Heart left ventricle (tissue), 16 donors: Measurements from ENCODE around the gene ITGA3. TPM values are rescaled to one million over a fixed set of nuclear protein-coding genes. Genes with fewer than 3 reads are reported as not detected.

Experiments used
- ATAC-seq, 4 donors: fragments of 200-7000 bp; cut with Tn5 transposase; one replicate each; pipeline ENCODE4 v1.9.1; 2020 to 2022; ENCODE audit warnings: moderate library complexity in 4 of 4, mild to moderate bottlenecking in 3 of 4, moderate number of reproducible peaks in 1 of 4
- DNase-seq, 5 donors: peaks; one replicate each; pipeline ENCODE4 v3.0.0-alpha.2; 2020
- H3K27ac ChIP-seq, 12 donors: fragments of 200-600 bp; sonication (generic) in 4 of 12; one replicate each; pipeline versions ENCODE4 v1.5.0 to v1.8.0; 2016 to 2022; ENCODE audit warnings: mild to moderate bottlenecking in 2 of 12
- H3K27me3 ChIP-seq, 9 donors: fragments of 200-600 bp; sonication (generic) in 2 of 9; one replicate each; pipeline versions ENCODE4 v1.5.1 to v1.8.0; 2016 to 2022; ENCODE audit warnings: mild to moderate bottlenecking in 3 of 9
- H3K36me3 ChIP-seq, 9 donors: fragments of 200-600 bp; sonication (generic) in 2 of 9; one replicate each; pipeline versions ENCODE4 v1.5.0 to v1.8.0; 2018 to 2022; ENCODE audit warnings: mild to moderate bottlenecking in 2 of 9
- H3K4me1 ChIP-seq, 12 donors: fragments of 200-600 bp; sonication (generic) in 4 of 12; one replicate each; pipeline versions ENCODE4 v1.5.0 to v1.8.0; 2016 to 2022; ENCODE audit warnings: mild to moderate bottlenecking in 3 of 12
- H3K4me3 ChIP-seq, 12 donors: fragments of 200-600 bp; sonication (generic) in 4 of 12; one replicate each; pipeline versions ENCODE4 v1.5.0 to v1.8.0; 2017 to 2022; ENCODE audit warnings: mild to moderate bottlenecking in 9 of 12, moderate library complexity in 4 of 12
- H3K9me3 ChIP-seq, 12 donors: fragments of 200-600 bp; sonication (generic) in 4 of 12; one replicate each; pipeline versions ENCODE4 v1.5.0 to v1.8.0; 2016 to 2022; ENCODE audit warnings: mild to moderate bottlenecking in 1 of 12
- POLR2A ChIP-seq, 2 donors: fragments of 450-650 bp; IDR thresholded peaks; one replicate each; pipeline ENCODE4 v1.6.1; 2017; ENCODE audit warnings: antibody characterized with exemption in 2 of 2, mild to moderate bottlenecking in 2 of 2, moderate library complexity in 2 of 2
- WGBS, 4 donors: extraction: QIAGEN DNeasy Blood & Tissue Kit in 2 of 4; methylation state at CpG; one replicate each; pipeline versions ENCODE4 v1.1.5 to v1.1.7; 2013 to 2018; 5-methylcytosine and 5-hydroxymethylcytosine counted together
- intact Hi-C, 10 donors: fragments of 100-400 bp; cut with DNase I; formaldehyde crosslinking; loops; one replicate each; pipeline versions ENCODE4 v1.11.1 to v1.14.2; 2022
- polyA plus RNA-seq, 2 donors: library from polyadenylated mRNA; stranded (reverse); fragments of 200-250 nt; gene quantifications; one replicate each; pipeline ENCODE4 v1.2.3, GENCODE V29; 2013
- total RNA-seq, 9 donors: library from RNA; depleted of rRNA in 2 of 9; stranded (reverse); fragments of >200 nt in 2 of 9; fragmentation: NEBNext Ultra II Directional in 3 of 9; extraction: Animal tissue kit (Norgen Biotek cat#: 25700) in 3 of 9; gene quantifications; one replicate each; pipeline versions ENCODE4 v1.1.0 to v1.2.4, GENCODE V29; 2016 to 2023
- TF ChIP-seq, protein P1 (sequence below), 12 donors: fragments of 200-600 bp; sonication (generic) in 4 of 12; IDR thresholded peaks; one replicate each; pipeline versions ENCODE4 v1.5.0 to v1.8.0; 2018 to 2022; ENCODE audit warnings: antibody characterized with exemption in 12 of 12, mild to moderate bottlenecking in 5 of 12
- donor health status: ischemic (EF 13 %, LVEDD 7.1; RV severe dilation, severe dysfunction).
- donor health status: healthy with polysubstance abuse.
- donor health status: DM: no; HTN: yes; CAD: no.
- donor health status: DM: no; HTN: no; CAD: no.
- donor health status: ischemic (EF 25% LVEDD 6.9; RV normal size, moderate dysfunction).
- donor health status: ischemic (EF 25% LVEDD 5.7; RV mildly dilated, moderate dysfunction).
- donor health status: healthy.
- donor health status: DM: yes; HTN: yes; CAD: no.
- donor health status: ischemic (EF 35%, LVEDD 5.7; RV mildly dilated, moderate dysfunction).
- donor health status: nonischemic (EF 11% LVEDD 7.7; RV severe dilation, severe dysfunction).
- donor health status: DM: yes; HTN: yes; CAD: no.
- donor health status: PGD.
- donor health status: ischemic (EF 29% LVEDD 5.4; RV normal size, mild dysfunction).
- donor health status: nonischemic (EF 23%, LVEDD 6.1; RV moderate dilation, normal function).

Gene ITGA3
- total and polyA plus RNA-seq, 11 donors = 16.8 to 72.9 (median 23.6) TPM

DNA sequence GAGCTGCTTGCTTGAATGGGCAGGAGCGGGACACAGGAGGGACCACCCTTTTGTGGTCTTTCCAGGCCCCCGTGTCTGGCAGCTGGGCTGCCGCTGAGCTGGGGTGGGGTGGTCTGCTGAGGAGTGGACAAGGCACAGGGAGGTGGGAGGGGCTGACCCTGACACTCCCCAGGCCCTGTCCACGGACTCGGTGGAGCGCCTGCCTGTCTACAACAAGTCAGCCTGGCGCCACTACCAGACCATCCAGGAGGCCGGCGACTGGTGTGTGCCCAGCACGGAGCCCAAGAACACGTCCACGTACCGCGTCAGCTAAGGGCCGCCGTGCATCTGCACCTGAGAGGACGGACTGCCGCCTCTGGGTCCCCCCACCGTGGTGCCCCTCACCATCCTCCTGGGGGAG lies 53.9 kb downstream of the ITGA3 start:
- H3K4me3 ChIP-seq = no peak overlapping the region
- no peak for ATAC-seq
- intact Hi-C loops = loop anchor here in 3 of 10 donors (5.0 to 10.0 kb wide), 5 partner anchors 38 to 255 kb away; partner anchors contain the start of gene SGCA (in 2 of the 3)
- DNase-seq = no peak
- H3K36me3 ChIP-seq = peaks cover 0 to 60% (median 49%) of the 10 kb centered on the region in 9 donors
- TF ChIP-seq, protein P1, sequence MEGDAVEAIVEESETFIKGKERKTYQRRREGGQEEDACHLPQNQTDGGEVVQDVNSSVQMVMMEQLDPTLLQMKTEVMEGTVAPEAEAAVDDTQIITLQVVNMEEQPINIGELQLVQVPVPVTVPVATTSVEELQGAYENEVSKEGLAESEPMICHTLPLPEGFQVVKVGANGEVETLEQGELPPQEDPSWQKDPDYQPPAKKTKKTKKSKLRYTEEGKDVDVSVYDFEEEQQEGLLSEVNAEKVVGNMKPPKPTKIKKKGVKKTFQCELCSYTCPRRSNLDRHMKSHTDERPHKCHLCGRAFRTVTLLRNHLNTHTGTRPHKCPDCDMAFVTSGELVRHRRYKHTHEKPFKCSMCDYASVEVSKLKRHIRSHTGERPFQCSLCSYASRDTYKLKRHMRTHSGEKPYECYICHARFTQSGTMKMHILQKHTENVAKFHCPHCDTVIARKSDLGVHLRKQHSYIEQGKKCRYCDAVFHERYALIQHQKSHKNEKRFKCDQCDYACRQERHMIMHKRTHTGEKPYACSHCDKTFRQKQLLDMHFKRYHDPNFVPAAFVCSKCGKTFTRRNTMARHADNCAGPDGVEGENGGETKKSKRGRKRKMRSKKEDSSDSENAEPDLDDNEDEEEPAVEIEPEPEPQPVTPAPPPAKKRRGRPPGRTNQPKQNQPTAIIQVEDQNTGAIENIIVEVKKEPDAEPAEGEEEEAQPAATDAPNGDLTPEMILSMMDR (IDR thresholded peaks at IDR 0.05) = no peak
- TF ChIP-seq POLR2A (IDR thresholded peaks at IDR 0.05) = no peak
- H3K4me1 ChIP-seq = peaks cover 6 to 55% (median 32%) of the 10 kb centered on the region in 12 donors
- 69 to 88% (median 80%) methylated on average over 9 to 19 of the region's 19 CpGs for WGBS, 4 donors
- peak overlapping the region in 11 of 12 donors; percentile 85 to 99 (median 95) for H3K27ac ChIP-seq
- H3K27me3 ChIP-seq = no peaks in the 10 kb centered on the region
- no peaks in the 10 kb centered on the region for H3K9me3 ChIP-seq

DNA sequence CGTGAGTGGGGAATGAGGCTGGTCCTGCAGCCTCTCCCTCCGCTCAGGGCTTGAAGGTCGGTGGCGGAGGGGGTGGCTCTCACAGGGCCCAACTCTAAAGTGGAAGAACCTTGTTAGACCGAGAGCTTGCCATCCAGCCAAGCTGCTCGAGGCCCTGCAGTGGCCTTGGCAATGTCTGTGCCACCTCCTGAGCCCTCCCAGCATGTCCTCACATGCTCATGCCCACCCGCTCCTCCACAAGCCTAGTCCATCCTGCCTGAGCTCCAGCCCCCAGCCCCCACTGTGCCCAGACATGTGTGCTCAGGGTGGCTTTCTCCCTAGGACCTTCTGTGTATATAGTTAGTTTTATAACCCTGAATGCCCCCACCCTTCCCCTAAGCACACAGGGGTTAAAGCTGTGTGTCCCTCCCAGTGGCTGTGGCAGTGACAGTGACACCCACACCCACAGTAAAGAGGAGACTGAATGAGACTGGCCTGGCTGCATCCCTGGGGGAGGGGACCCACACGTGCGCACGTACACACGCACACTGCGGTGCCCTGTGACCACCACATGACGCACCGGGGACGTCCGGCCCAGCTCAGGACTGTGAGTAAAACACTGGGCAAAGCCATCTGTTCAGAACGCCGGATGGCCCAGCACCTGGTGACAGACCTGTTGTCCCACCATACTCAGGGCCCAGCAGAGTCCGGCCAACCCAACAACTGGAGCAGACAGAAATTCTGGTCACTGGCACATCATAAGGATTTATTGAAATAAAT lies 54.9 kb downstream of the ITGA3 start:
- ATAC-seq (peak; percentile 49 to 71 (median 68)), DNase-seq (peak; percentile 61 to 92 (median 84))
- intact Hi-C loops = loop anchor here in 4 of 10 donors (1.0 to 10.0 kb wide), 5 partner anchors 15 to 67 kb away; partner anchors contain the start of genes SGCA (in 2 of the 4) and PDK2 (in 1 of the 4)
- WGBS, 4 donors = 47 to 65% (median 61%) methylated on average over 19 of the region's 19 CpGs
- peaks cover 0 to 51% (median 42%) of the 10 kb centered on the region in 9 donors for H3K36me3 ChIP-seq
- TF ChIP-seq, protein P1 (IDR thresholded peaks at IDR 0.05) = no peak
- TF ChIP-seq POLR2A (IDR thresholded peaks at IDR 0.05) = peak in 1 of 2 donors; percentile 53
- peak overlapping the region; percentile 85 to 99 (median 95) for H3K27ac ChIP-seq
- H3K4me1 ChIP-seq = peaks cover 6 to 65% (median 32%) of the 10 kb centered on the region in 12 donors
- H3K27me3 ChIP-seq = peaks cover 0 to 5% (median 0%) of the 10 kb centered on the region in 9 donors
- H3K4me3 ChIP-seq = no peak overlapping the region
- no peaks in the 10 kb centered on the region for H3K9me3 ChIP-seq

DNA sequence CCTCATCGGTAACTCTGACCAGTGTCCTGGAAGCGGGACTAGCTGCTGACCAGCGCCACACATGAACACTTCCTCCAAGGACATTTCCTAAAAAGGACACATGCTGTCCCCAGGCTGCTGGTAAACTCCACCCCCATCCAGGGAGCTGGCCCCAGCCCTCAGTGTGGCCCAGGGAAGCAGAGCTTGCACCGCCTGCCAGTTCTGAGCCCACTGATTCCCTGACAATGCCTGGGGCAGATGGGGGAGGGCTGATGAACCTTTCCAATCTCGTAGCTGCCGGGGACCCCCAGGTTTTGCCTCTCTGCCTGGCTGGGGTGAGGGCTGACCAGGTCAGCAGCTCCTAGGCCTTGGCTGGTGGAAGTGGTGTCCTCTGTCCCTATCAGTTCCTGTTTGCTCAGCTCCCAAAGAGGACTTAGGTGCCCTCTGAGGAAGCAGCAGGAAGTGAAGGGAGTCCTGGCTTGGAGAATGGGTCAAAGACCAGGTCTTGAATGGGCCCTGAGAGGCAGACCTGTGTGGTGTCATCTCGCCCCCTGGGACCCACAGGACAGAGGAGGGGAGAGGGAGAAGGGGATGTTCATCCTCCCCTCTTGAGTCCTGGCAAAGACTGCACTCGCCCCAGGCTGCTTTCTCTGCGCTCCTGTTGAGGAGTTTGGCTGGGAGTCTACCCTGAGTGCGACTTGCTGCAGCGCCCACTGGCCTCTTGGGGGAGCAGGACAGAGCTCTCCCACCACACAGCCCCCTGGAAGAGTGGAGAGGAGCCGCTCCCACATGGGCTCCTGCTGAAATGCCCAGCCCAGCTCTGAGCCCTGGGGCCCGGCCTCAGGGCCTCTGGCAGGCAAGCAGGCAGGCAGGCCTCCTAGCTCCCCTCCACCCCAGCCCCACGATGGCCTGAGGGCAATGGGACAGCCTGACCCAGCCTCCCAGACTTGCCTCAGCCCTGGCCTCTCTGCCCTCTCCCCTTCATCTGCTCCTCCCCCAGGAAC lies 56.1 kb downstream of the ITGA3 start:
- peaks cover 0 to 40% (median 30%) of the 10 kb centered on the region in 9 donors for H3K36me3 ChIP-seq
- intact Hi-C loops = loop anchor here in 4 of 10 donors (1.0 to 10.0 kb wide), 5 partner anchors 17 to 65 kb away; partner anchors contain the start of genes SGCA (in 2 of the 4) and PDK2 (in 1 of the 4)
- 27 to 37% (median 34%) methylated on average over 7 to 14 of the region's 14 CpGs for WGBS, 4 donors
- H3K27ac ChIP-seq = peak overlapping the region; percentile 85 to 99 (median 95)
- no peaks in the 10 kb centered on the region for H3K9me3 ChIP-seq
- ATAC-seq = peak; percentile 68 to 85 (median 79)
- peaks cover 6 to 76% (median 32%) of the 10 kb centered on the region in 12 donors for H3K4me1 ChIP-seq
- peaks cover 0 to 17% (median 0%) of the 10 kb centered on the region in 9 donors for H3K27me3 ChIP-seq
- TF ChIP-seq, protein P1 (IDR thresholded peaks at IDR 0.05) = no peak
- TF ChIP-seq POLR2A (IDR thresholded peaks at IDR 0.05) = peak in 1 of 2 donors; percentile 28
- no peak overlapping the region for H3K4me3 ChIP-seq
- DNase-seq = peak; percentile 81 to 90 (median 85)
